Stomach (tissue), 9 donors: ENCODE data around the gene COL9A3. TPM values are rescaled to one million over a fixed set of nuclear protein-coding genes. Genes with fewer than 3 reads are reported as not detected.
"Not testable (repeated sequence)": the region's sequence is repeated elsewhere in the genome, so short reads cannot be mapped to it uniquely, and the experiment has no call there.

Experiments used
- DNase-seq, 2 donors: peaks; one replicate each; pipeline versions ENCODE4 v3.0.0 to v3.0.0-alpha.2; 2013 to 2019
- H3K27ac ChIP-seq, 5 donors: fragments of 200-600 bp in 4 of 5; sonication (generic) in 4 of 5; one replicate each; pipeline ENCODE4 v1.5.1; 2013 to 2019; ENCODE audit warnings: mild to moderate bottlenecking in 1 of 5, moderate library complexity in 1 of 5
- H3K27me3 ChIP-seq, 3 donors: fragments of 200-600 bp; sonication (generic); one replicate each; pipeline ENCODE4 v1.5.1; 2017 to 2019; ENCODE audit warnings: mixed run types in 1 of 3
- H3K36me3 ChIP-seq, 4 donors: fragments of 200-600 bp; sonication (generic); 1 replicate in 3 of 4; 2 replicates in 1 of 4; pipeline ENCODE4 v1.5.1; 2016 to 2019
- H3K4me1 ChIP-seq, 4 donors: fragments of 200-600 bp; sonication (generic); one replicate each; pipeline ENCODE4 v1.5.1; 2016 to 2019
- H3K4me3 ChIP-seq, 4 donors: fragments of 200-600 bp; sonication (generic) in 3 of 4; one replicate each; pipeline ENCODE4 v1.5.1; 2016 to 2019; ENCODE audit warnings: mild to moderate bottlenecking in 1 of 4
- H3K9me3 ChIP-seq, 4 donors: fragments of 200-600 bp; sonication (generic); one replicate each; pipeline ENCODE4 v1.5.1; 2016 to 2019
- CTCF ChIP-seq, 7 experiments: fragments of 450-650 bp in 4 of 7; fragments of 200-600 bp in 3 of 7; sonication (generic) in 3 of 7; IDR thresholded peaks; one replicate each; pipeline ENCODE4 v1.5.1; 2016 to 2019; ENCODE audit warnings: antibody characterized with exemption in 7 of 7, control low read depth in 2 of 7, mild to moderate bottlenecking in 1 of 7
- EP300 ChIP-seq: sonication (generic); formaldehyde crosslinking; IDR thresholded peaks from one replicate; pipeline ENCODE4 v1.6.1; 2017; ENCODE audit warnings: antibody characterized with exemption
- POLR2A ChIP-seq, 4 donors: fragments of 450-650 bp; IDR thresholded peaks; one replicate each; pipeline ENCODE4 v1.6.1; 2016; ENCODE audit warnings: antibody characterized with exemption in 4 of 4, control low read depth in 2 of 4, mild to moderate bottlenecking in 1 of 4, moderate library complexity in 1 of 4
- POLR2AphosphoS5 ChIP-seq, 3 donors: sonication (generic); formaldehyde crosslinking; IDR thresholded peaks; one replicate each; pipeline ENCODE4 v1.6.1; 2016; ENCODE audit warnings: antibody characterized with exemption in 3 of 3
- WGBS, 5 donors: extraction: QIAGEN DNeasy Blood & Tissue Kit in 3 of 5; methylation state at CpG; one replicate each; pipeline versions ENCODE4 v1.1.5 to v1.1.7; 2013 to 2018; 5-methylcytosine and 5-hydroxymethylcytosine counted together
- intact Hi-C: fragments of 100-400 bp; cut with DNase I; formaldehyde crosslinking; loops from one replicate; pipeline ENCODE4 v1.15.1; 2023; ENCODE audit warnings: low total_unique reads
- polyA plus RNA-seq, 3 donors: library from polyadenylated mRNA; stranded (reverse); fragments of 200-250 nt; gene quantifications; one replicate each; pipeline ENCODE4 v1.2.3, GENCODE V29; 2013
- total RNA-seq, 5 donors: library from RNA; depleted of rRNA; stranded (reverse); fragments of >200 nt; gene quantifications; one replicate each; pipeline versions ENCODE4 v1.1.0 to v1.2.3, GENCODE V29; 2014 to 2016
- donor health status: healthy with polysubstance abuse.
- donor health status: Bipolar disorder and iron deficiency.
- donor health status: healthy.

The COL9A3 gene
- total and polyA plus RNA-seq, 8 donors, result 2.3 to 18.2 (median 3.9) TPM; not detected in 3

- 87 to 91% (median 88%) methylated on average over 22 of the region's 22 CpGs for WGBS, 5 donors
- no peaks in the 10 kb centered on the region for H3K27me3 ChIP-seq
- H3K4me1 ChIP-seq, result no peaks in the 10 kb centered on the region
- H3K36me3 ChIP-seq, result peaks cover 3 to 60% (median 47%) of the 10 kb centered on the region in 4 donors
- H3K4me3 ChIP-seq, result no peak overlapping the region
- TF ChIP-seq POLR2AphosphoS5 (IDR thresholded peaks at IDR 0.05) (no peak), POLR2A (IDR thresholded peaks at IDR 0.05) (no peak), CTCF (IDR thresholded peaks at IDR 0.05) (no peak), EP300 (no peak)
- H3K27ac ChIP-seq, result no peak overlapping the region
- H3K9me3 ChIP-seq, result no peaks in the 10 kb centered on the region
- intact Hi-C loops, result no loop called here
- DNase-seq, result no peak
These were observed 33.6 kb downstream of the COL9A3 start for GRCh38 chr20:62850333-62850974.

GRCh38 chr20:62852196-62852595 lies 35.3 kb downstream of the COL9A3 start:
- intact Hi-C loops, result no loop called here
- Histone ChIP-seq H3K4me1 (no peaks in the 10 kb centered on the region), H3K27ac (no peak overlapping the region), H3K4me3 (no peak overlapping the region), H3K27me3 (no peaks in the 10 kb centered on the region), H3K36me3 (peaks cover 8 to 66% (median 51%) of the 10 kb centered on the region in 4 donors), H3K9me3 (no peaks in the 10 kb centered on the region)
- DNase-seq, result no peak
- TF ChIP-seq POLR2A (IDR thresholded peaks at IDR 0.05) (no peak), POLR2AphosphoS5 (IDR thresholded peaks at IDR 0.05) (no peak), EP300 (no peak), CTCF (IDR thresholded peaks at IDR 0.05) (no peak)
- 86 to 96% (median 94%) methylated on average over 8 of the region's 8 CpGs for WGBS, 5 donors

GRCh38 chr20:62852841-62853240 lies 36.0 kb downstream of the COL9A3 start:
- TF ChIP-seq POLR2A (IDR thresholded peaks at IDR 0.05), result no peak
- TF ChIP-seq EP300, result no peak
- no peak for TF ChIP-seq POLR2AphosphoS5 (IDR thresholded peaks at IDR 0.05)
- no peak for TF ChIP-seq CTCF (IDR thresholded peaks at IDR 0.05)
- Histone ChIP-seq H3K27me3 (no peaks in the 10 kb centered on the region), H3K36me3 (peaks cover 9 to 72% (median 54%) of the 10 kb centered on the region in 4 donors), H3K9me3 (no peaks in the 10 kb centered on the region), H3K4me1 (no peaks in the 10 kb centered on the region), H3K27ac (no peak overlapping the region), H3K4me3 (no peak overlapping the region)
- DNase-seq, result no peak
- intact Hi-C loops, result no loop called here
- WGBS, 5 donors, result 92 to 100% (median 95%) methylated on average over 10 to 12 of the region's 12 CpGs

GRCh38 chr20:62853304-62853703 lies 36.5 kb downstream of the COL9A3 start:
- H3K4me3 ChIP-seq, H3K27me3 ChIP-seq, H3K27ac ChIP-seq, H3K4me1 ChIP-seq, intact Hi-C loops, DNase-seq, H3K9me3 ChIP-seq: not testable (repeated sequence)
- WGBS, 5 donors, result 88 to 91% (median 90%) methylated on average over 6 of the region's 6 CpGs
- H3K36me3 ChIP-seq, result peaks cover 9 to 75% (median 55%) of the 10 kb centered on the region in 4 donors

GRCh38 chr20:62854121-62854520 lies 37.3 kb downstream of the COL9A3 start:
- H3K27ac ChIP-seq, result no peak overlapping the region
- H3K9me3 ChIP-seq, result no peaks in the 10 kb centered on the region
- peaks cover 0 to under 1% (median 0%) of the 10 kb centered on the region in 4 donors for H3K4me1 ChIP-seq
- TF ChIP-seq POLR2AphosphoS5 (IDR thresholded peaks at IDR 0.05) (no peak), CTCF (IDR thresholded peaks at IDR 0.05) (no peak), EP300 (no peak), POLR2A (IDR thresholded peaks at IDR 0.05) (no peak)
- 94 to 99% (median 96%) methylated on average over 13 of the region's 13 CpGs for WGBS, 5 donors
- no peak overlapping the region for H3K4me3 ChIP-seq
- DNase-seq, result no peak
- intact Hi-C loops, result no loop called here
- H3K27me3 ChIP-seq, result no peaks in the 10 kb centered on the region
- H3K36me3 ChIP-seq, result peaks cover 9 to 75% (median 56%) of the 10 kb centered on the region in 4 donors
